ENCODE data around the gene ASPN.

- TF ChIP-seq POLR2A (IDR thresholded peaks at IDR 0.05) = no peak
- no peak for TF ChIP-seq CTCF (IDR thresholded peaks at IDR 0.05)
Measured at GRCh38 chr9:92514635-92515034, 32.3 kb upstream of the ASPN start.
